ENCODE measurements around the gene RERG.

RERG gene

GRCh38 chr12:15115434-15115833 lies 105.8 kb downstream of the RERG start:
- TF ChIP-seq FOXM1 (IDR thresholded peaks at IDR 0.05; ENCODE audit: borderline replicate concordance, low read depth) (no peak), USF1 (IDR thresholded peaks at IDR 0.05) (no peak), NFIC (IDR thresholded peaks at IDR 0.05) (no peak), MAX (IDR thresholded peaks at IDR 0.05) (no peak), CEBPB (IDR thresholded peaks at IDR 0.05) (no peak), CREB1 (IDR thresholded peaks at IDR 0.05; ENCODE audit: low read depth) (no peak), TAF1 (IDR thresholded peaks at IDR 0.05; ENCODE audit: low read depth) (no peak), REST (IDR thresholded peaks at IDR 0.05; ENCODE audit: low read depth) (no peak), TEAD4 (IDR thresholded peaks at IDR 0.05) (no peak), ZBTB7A (IDR thresholded peaks at IDR 0.05; ENCODE audit: low read depth) (no peak)

- no peak for TF ChIP-seq NFIC (IDR thresholded peaks at IDR 0.05)
- no peak for TF ChIP-seq USF1 (IDR thresholded peaks at IDR 0.05)
- no peak for TF ChIP-seq RAD21 (IDR thresholded peaks at IDR 0.05; ENCODE audit: low read depth)
- no peak for TF ChIP-seq FOXM1 (IDR thresholded peaks at IDR 0.05; ENCODE audit: borderline replicate concordance, low read depth)
- TF ChIP-seq EP300 (IDR thresholded peaks at IDR 0.05; ENCODE audit: borderline replicate concordance): no peak
- TF ChIP-seq REST (IDR thresholded peaks at IDR 0.05; ENCODE audit: low read depth): no peak
- TF ChIP-seq TAF1 (IDR thresholded peaks at IDR 0.05; ENCODE audit: low read depth): no peak
- no peak for TF ChIP-seq ZBTB7A (IDR thresholded peaks at IDR 0.05; ENCODE audit: low read depth)
- TF ChIP-seq MAX (IDR thresholded peaks at IDR 0.05): no peak
- TF ChIP-seq TEAD4 (IDR thresholded peaks at IDR 0.05): no peak
- TF ChIP-seq CEBPB (IDR thresholded peaks at IDR 0.05): no peak
- no peak for TF ChIP-seq YY1 (IDR thresholded peaks at IDR 0.05; ENCODE audit: low read depth)
- no peak for TF ChIP-seq EGR1 (IDR thresholded peaks at IDR 0.05)
Observed at GRCh38 chr12:15114501-15114900, 106.7 kb downstream of the RERG start.

GRCh38 chr12:15092826-15093225 lies 128.4 kb downstream of the RERG start:
- TF ChIP-seq TAF1 (IDR thresholded peaks at IDR 0.05; ENCODE audit: low read depth): no peak
- no peak for TF ChIP-seq REST (IDR thresholded peaks at IDR 0.05; ENCODE audit: low read depth)
- TF ChIP-seq USF1 (IDR thresholded peaks at IDR 0.05): no peak
- TF ChIP-seq YY1 (IDR thresholded peaks at IDR 0.05; ENCODE audit: low read depth): no peak
- no peak for TF ChIP-seq CREB1 (IDR thresholded peaks at IDR 0.05; ENCODE audit: low read depth)
- no peak for TF ChIP-seq TEAD4 (IDR thresholded peaks at IDR 0.05)
- no peak for TF ChIP-seq EP300 (IDR thresholded peaks at IDR 0.05; ENCODE audit: borderline replicate concordance)
- TF ChIP-seq FOXM1 (IDR thresholded peaks at IDR 0.05; ENCODE audit: borderline replicate concordance, low read depth): no peak
- no peak for TF ChIP-seq ZBTB7A (IDR thresholded peaks at IDR 0.05; ENCODE audit: low read depth)

GRCh38 chr12:15090441-15090840 lies 130.8 kb downstream of the RERG start:
- TF ChIP-seq CREB1 (IDR thresholded peaks at IDR 0.05; ENCODE audit: low read depth): no peak
- no peak for TF ChIP-seq NFIC (IDR thresholded peaks at IDR 0.05)
- no peak for TF ChIP-seq TCF12 (IDR thresholded peaks at IDR 0.05; ENCODE audit: low read depth)
- TF ChIP-seq EGR1 (IDR thresholded peaks at IDR 0.05): no peak
- TF ChIP-seq TEAD4 (IDR thresholded peaks at IDR 0.05): no peak
- no peak for TF ChIP-seq FOXM1 (IDR thresholded peaks at IDR 0.05; ENCODE audit: borderline replicate concordance, low read depth)
- no peak for TF ChIP-seq CEBPB (IDR thresholded peaks at IDR 0.05)
- TF ChIP-seq MAX (IDR thresholded peaks at IDR 0.05): no peak
- TF ChIP-seq EP300 (IDR thresholded peaks at IDR 0.05; ENCODE audit: borderline replicate concordance): no peak
- TF ChIP-seq REST (IDR thresholded peaks at IDR 0.05; ENCODE audit: low read depth): no peak
- TF ChIP-seq YY1 (IDR thresholded peaks at IDR 0.05; ENCODE audit: low read depth): no peak
- TF ChIP-seq USF1 (IDR thresholded peaks at IDR 0.05): no peak
